Endothelial cell of umbilical vein (primary cell): ENCODE results near the gene COL4A1. TPM values are rescaled to one million over a fixed set of nuclear protein-coding genes. Genes with fewer than 3 reads are reported as not detected.
A peak's percentile ranks its signal among the peaks of the same experiment; 100 is the strongest.

Experiments used
- BruUV-seq: library from RNA; stranded (reverse); fragments of 400-500 nt; replicated peaks from 2 replicates; lab custom pipeline; 2021; lab: Mats Ljungman, UMichigan
- CTCF ChIA-PET: fragments of 300-600, 350-600 bp; sonication (Branson Sonifier 250); formaldehyde crosslinking; loops from one replicate; lab custom pipeline; 2021; ENCODE audit warnings: antibody characterized with exemption, inconsistent platforms; lab: Charles Lee
- POLR2A ChIA-PET: fragments of 300-600, 350-600 bp; sonication (Branson Sonifier 250); formaldehyde crosslinking; loops from one replicate; lab custom pipeline; 2021; ENCODE audit warnings: antibody characterized with exemption, inconsistent platforms; lab: Charles Lee
- DNase-seq: peaks from one replicate; pipeline ENCODE4 v3.0.0-alpha.2; 2011; ENCODE audit warnings: low read depth, low spot score
- FAIRE-seq: peaks from 2 replicates; lab custom pipeline; 2011; peaks lifted over from hg19 to GRCh38; lab: Jason Lieb, UNC
- H2AFZ ChIP-seq: 2 replicates; pipeline ENCODE4 v1.6.0; 2012; ENCODE audit warnings: low read depth, low read length, control low read depth, inconsistent platforms
- H3K27ac ChIP-seq: 2 replicates; pipeline ENCODE4 v1.5.1; 2011; ENCODE audit warnings: low read depth, mild to moderate bottlenecking, control low read depth, low read length, moderate library complexity; ENCODE audit not compliant: insufficient read depth
- H3K27me3 ChIP-seq, 2 experiments: 2 replicates each; pipeline versions ENCODE4 v1.6.0 to v1.6.1; 2011; ENCODE audit warnings: low read length in 2 of 2, mixed read lengths in 1 of 2; ENCODE audit not compliant: control insufficient read depth in 2 of 2, insufficient read depth in 2 of 2
- H3K36me3 ChIP-seq, 2 experiments: 2 replicates in 1 of 2; 3 replicates in 1 of 2; pipeline ENCODE4 v1.5.1; 2011; ENCODE audit warnings: low read length in 2 of 2, mild to moderate bottlenecking in 1 of 2, moderate library complexity in 1 of 2; ENCODE audit not compliant: control insufficient read depth in 2 of 2, insufficient read depth in 2 of 2; ENCODE audit errors: extremely low read depth in 1 of 2
- H3K4me1 ChIP-seq: 3 replicates; pipeline ENCODE4 v1.5.1; 2011; ENCODE audit warnings: mild to moderate bottlenecking, low read length; ENCODE audit not compliant: control insufficient read depth, insufficient read depth; ENCODE audit errors: extremely low read depth
- H3K4me2 ChIP-seq: 2 replicates; pipeline ENCODE4 v1.6.1; 2011; ENCODE audit warnings: low read length, control low read depth, mixed read lengths; ENCODE audit not compliant: insufficient read depth
- H3K4me3 ChIP-seq, 3 experiments: fragments of 200-600 bp in 1 of 3; sonication (generic), shearing (Covaris generic) in 1 of 3; replicated peaks in 1 of 3; 2 replicates each; pipeline ENCODE4 v1.5.1; 2011 to 2016; ENCODE audit warnings: control low read depth in 3 of 3, low read length in 3 of 3, mild to moderate bottlenecking in 2 of 3, inconsistent platforms in 1 of 3, low read depth in 1 of 3, moderate library complexity in 1 of 3; ENCODE audit not compliant: insufficient read depth in 1 of 3
- H3K79me2 ChIP-seq: 2 replicates; pipeline ENCODE4 v1.6.0; 2012; ENCODE audit warnings: low read length, inconsistent platforms; ENCODE audit not compliant: control insufficient read depth, insufficient read depth
- H3K9ac ChIP-seq: replicated peaks from 2 replicates; pipeline ENCODE3; 2011; ENCODE audit warnings: low read length, control low read depth; ENCODE audit not compliant: insufficient read depth; ENCODE audit errors: extremely low read depth
- H3K9me1 ChIP-seq: replicated peaks from 3 replicates; pipeline ENCODE4 v1.6.0; 2011; ENCODE audit warnings: mild to moderate bottlenecking, low read length; ENCODE audit not compliant: control insufficient read depth, insufficient read depth; ENCODE audit errors: extremely low read depth
- H3K9me3 ChIP-seq: replicated peaks from 2 replicates; pipeline ENCODE4 v1.5.1; 2012; ENCODE audit warnings: low read length, inconsistent platforms; ENCODE audit not compliant: control insufficient read depth, insufficient read depth
- H4K20me1 ChIP-seq: replicated peaks from 2 replicates; pipeline ENCODE3; 2011; ENCODE audit warnings: mild to moderate bottlenecking, low read length; ENCODE audit not compliant: control insufficient read depth, insufficient read depth; ENCODE audit errors: extremely low read depth
- EZH2 ChIP-seq: IDR thresholded peaks from 2 replicates; pipeline ENCODE4 v1.6.1; 2012; ENCODE audit warnings: borderline replicate concordance, low read depth, mild to moderate bottlenecking, moderate library complexity, low read length, inconsistent platforms; ENCODE audit not compliant: severe bottlenecking
- FOS ChIP-seq: IDR thresholded peaks from 2 replicates; pipeline ENCODE4 v1.6.1; 2011; ENCODE audit warnings: mild to moderate bottlenecking, low read length, moderate library complexity, borderline replicate concordance; ENCODE audit not compliant: insufficient read depth
- GATA2 ChIP-seq: IDR thresholded peaks from 2 replicates; pipeline ENCODE4 v1.7.0; 2011; ENCODE audit warnings: low read depth, mild to moderate bottlenecking, moderate library complexity, mixed read lengths, low read length; ENCODE audit not compliant: insufficient read length, insufficient read depth
- JUN ChIP-seq: IDR thresholded peaks from 2 replicates; pipeline ENCODE4 v1.6.1; 2011; ENCODE audit warnings: borderline replicate concordance, low read depth; ENCODE audit not compliant: insufficient read length, insufficient read depth
- MYC ChIP-seq: IDR thresholded peaks from one replicate; pipeline ENCODE4 v1.6.1; 2011; ENCODE audit warnings: mild to moderate bottlenecking, low read depth, low read length
- POLR2A ChIP-seq: IDR thresholded peaks from 2 replicates; pipeline ENCODE4 v1.6.1; 2012; ENCODE audit warnings: low read depth, mild to moderate bottlenecking, control low read depth, low read length
- POLR2AphosphoS5 ChIP-seq: IDR thresholded peaks from 2 replicates; pipeline ENCODE4 v1.6.1; 2012; ENCODE audit warnings: low read depth, mild to moderate bottlenecking, control low read depth, low read length, moderate library complexity; ENCODE audit not compliant: insufficient read depth
- dilution Hi-C: fragments of 300-500 bp; cut with MboI; formaldehyde crosslinking; loops from one replicate; pipeline ENCODE4 v1.15.0; 2019; ENCODE audit warnings: low sequenced_read_pairs; ENCODE audit not compliant: extremely low pct_ligation_motif_present
- intact Hi-C: fragments of 100-400 bp; cut with micrococcal nuclease; formaldehyde crosslinking; loops from one replicate; pipeline ENCODE4 v1.10.0; 2022
- polyA plus RNA-seq, 4 experiments: library from polyadenylated mRNA; depleted of rRNA in 3 of 4; stranded (reverse) in 3 of 4; unstranded in 1 of 4; fragments of >200 nt; gene quantifications; 2 replicates each; pipeline versions ENCODE4 v1.2.1 to v1.2.3, GENCODE V29; 2011 to 2012; ENCODE audit warnings: missing spikeins in 1 of 4
- total RNA-seq: library from RNA; stranded (reverse); gene quantifications from 2 replicates; pipeline ENCODE4 v1.2.3, GENCODE V29; 2021
- TF ChIP-seq, protein P1 (sequence below): IDR thresholded peaks from 2 replicates; pipeline ENCODE4 v1.6.1; 2011; ENCODE audit not compliant: insufficient read depth, insufficient read length
- TF ChIP-seq, protein P2 (sequence below), 2 donors: IDR thresholded peaks; 1 replicate in 1 of 2; 2 replicates in 1 of 2; pipeline ENCODE4 v1.5.1; 2011; ENCODE audit warnings: low read length in 2 of 2, mild to moderate bottlenecking in 2 of 2, moderate library complexity in 2 of 2, control low read depth in 1 of 2, inconsistent platforms in 1 of 2, low read depth in 1 of 2; ENCODE audit not compliant: insufficient read depth in 1 of 2; ENCODE audit errors: extremely low read depth in 1 of 2

Gene COL4A1
- total and polyA plus RNA-seq, 2 donors (not counting 3 experiments of a cell fraction or from before 2014, with no cell fraction given): 384 to 1,119 TPM

DNA sequence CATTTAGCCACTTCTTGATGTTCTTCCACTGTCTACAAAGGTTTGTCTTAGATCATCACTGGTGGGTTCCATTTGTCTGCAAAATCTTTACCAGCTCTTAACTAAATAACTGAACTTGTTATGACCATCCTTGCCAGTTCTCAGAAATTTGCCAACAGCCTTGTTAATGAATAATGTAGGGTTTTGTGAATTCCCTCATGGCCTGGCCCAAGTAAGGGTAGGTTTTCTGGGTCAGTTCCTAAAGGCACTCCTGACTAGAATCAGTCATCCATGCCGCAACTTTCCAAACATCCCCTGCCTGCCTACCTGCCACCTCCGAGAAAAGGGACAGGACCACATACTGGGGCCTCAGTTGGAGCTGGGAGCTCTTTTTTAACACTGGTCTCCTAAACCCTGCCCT is 4.0 kb downstream of the COL4A1 start:
- intact Hi-C loops: no loop called here
- H3K9me3 ChIP-seq: no peaks in the 10 kb centered on the region
- no TSS peak for BruUV-seq
- H3K9me1 ChIP-seq: no peaks in the 10 kb centered on the region
- no peak overlapping the region for H3K9ac ChIP-seq
- no peak overlapping the region for H3K27ac ChIP-seq
- H2AFZ ChIP-seq: no peak overlapping the region
- H3K79me2 ChIP-seq: peaks cover 73% of the 10 kb centered on the region
- no peak for DNase-seq
- peaks cover 65% of the 10 kb centered on the region for H3K4me1 ChIP-seq
- TF ChIP-seq GATA2: no peak
- TF ChIP-seq POLR2A: peak; percentile 3
- H4K20me1 ChIP-seq: peaks cover 6% of the 10 kb centered on the region
- FAIRE-seq: no peak
- ChIA-PET CTCF (interaction anchor here (1.2 to 1.4 kb wide), 5 partner anchors 9 to 109 kb away, joined by 3 to 4 read pairs (median 3); no protein-coding TSS in a partner anchor), POLR2A (no interaction called here)
- no peak overlapping the region for H3K4me3 ChIP-seq
- peak overlapping the region; percentile 79 for H3K4me2 ChIP-seq
- H3K27me3 ChIP-seq: no peaks in the 10 kb centered on the region
- dilution Hi-C loops: no loop called here
- peaks cover 0 to 7% of the 10 kb centered on the region in 2 experiments for H3K36me3 ChIP-seq

GRCh38 chr13:110301606-110302553 is 5.1 kb downstream of the COL4A1 start:
- H3K9me3 ChIP-seq: no peaks in the 10 kb centered on the region
- peaks cover 75% of the 10 kb centered on the region for H3K4me1 ChIP-seq
- FAIRE-seq (no peak), DNase-seq (no peak)
- H3K4me3 ChIP-seq: no peak overlapping the region
- CTCF ChIA-PET: interaction anchor here (1.2 to 1.5 kb wide), 5 partner anchors 35 to 110 kb away, joined by 3 to 7 read pairs (median 3); no protein-coding TSS in a partner anchor
- H3K4me2 ChIP-seq: peak overlapping the region; percentile 2
- no peaks in the 10 kb centered on the region for H3K9me1 ChIP-seq
- no peak overlapping the region for H2AFZ ChIP-seq
- BruUV-seq: no TSS peak
- dilution Hi-C loops (no loop called here), intact Hi-C loops (no loop called here)
- peaks cover 6% of the 10 kb centered on the region for H4K20me1 ChIP-seq
- peaks cover 0 to 7% of the 10 kb centered on the region in 2 experiments for H3K36me3 ChIP-seq
- H3K79me2 ChIP-seq: peaks cover 67% of the 10 kb centered on the region
- H3K27ac ChIP-seq: no peak overlapping the region
- POLR2A ChIA-PET: no interaction called here
- TF ChIP-seq FOS (no peak), JUN (no peak), POLR2A (no peak), MYC (no peak), GATA2 (no peak), POLR2AphosphoS5 (no peak), EZH2 (no peak)
- TF ChIP-seq, protein P1, sequence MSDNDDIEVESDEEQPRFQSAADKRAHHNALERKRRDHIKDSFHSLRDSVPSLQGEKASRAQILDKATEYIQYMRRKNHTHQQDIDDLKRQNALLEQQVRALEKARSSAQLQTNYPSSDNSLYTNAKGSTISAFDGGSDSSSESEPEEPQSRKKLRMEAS: no peak
- TF ChIP-seq, protein P2, sequence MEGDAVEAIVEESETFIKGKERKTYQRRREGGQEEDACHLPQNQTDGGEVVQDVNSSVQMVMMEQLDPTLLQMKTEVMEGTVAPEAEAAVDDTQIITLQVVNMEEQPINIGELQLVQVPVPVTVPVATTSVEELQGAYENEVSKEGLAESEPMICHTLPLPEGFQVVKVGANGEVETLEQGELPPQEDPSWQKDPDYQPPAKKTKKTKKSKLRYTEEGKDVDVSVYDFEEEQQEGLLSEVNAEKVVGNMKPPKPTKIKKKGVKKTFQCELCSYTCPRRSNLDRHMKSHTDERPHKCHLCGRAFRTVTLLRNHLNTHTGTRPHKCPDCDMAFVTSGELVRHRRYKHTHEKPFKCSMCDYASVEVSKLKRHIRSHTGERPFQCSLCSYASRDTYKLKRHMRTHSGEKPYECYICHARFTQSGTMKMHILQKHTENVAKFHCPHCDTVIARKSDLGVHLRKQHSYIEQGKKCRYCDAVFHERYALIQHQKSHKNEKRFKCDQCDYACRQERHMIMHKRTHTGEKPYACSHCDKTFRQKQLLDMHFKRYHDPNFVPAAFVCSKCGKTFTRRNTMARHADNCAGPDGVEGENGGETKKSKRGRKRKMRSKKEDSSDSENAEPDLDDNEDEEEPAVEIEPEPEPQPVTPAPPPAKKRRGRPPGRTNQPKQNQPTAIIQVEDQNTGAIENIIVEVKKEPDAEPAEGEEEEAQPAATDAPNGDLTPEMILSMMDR (IDR thresholded peaks at IDR 0.05; ENCODE audit: extremely low read depth in 1 of 2, insufficient read depth in 1 of 2, low read depth in 1 of 2, low read length in 2 of 2): no peak
- no peaks in the 10 kb centered on the region for H3K27me3 ChIP-seq
- H3K9ac ChIP-seq: no peak overlapping the region
